GM03348 (cell line): ENCODE results near the gene ACTBL2.

Experiments used
- DNase-seq: peaks from one replicate; pipeline ENCODE4 v3.0.0; 2012; ENCODE audit warnings: low spot score

Gene ACTBL2

DNA sequence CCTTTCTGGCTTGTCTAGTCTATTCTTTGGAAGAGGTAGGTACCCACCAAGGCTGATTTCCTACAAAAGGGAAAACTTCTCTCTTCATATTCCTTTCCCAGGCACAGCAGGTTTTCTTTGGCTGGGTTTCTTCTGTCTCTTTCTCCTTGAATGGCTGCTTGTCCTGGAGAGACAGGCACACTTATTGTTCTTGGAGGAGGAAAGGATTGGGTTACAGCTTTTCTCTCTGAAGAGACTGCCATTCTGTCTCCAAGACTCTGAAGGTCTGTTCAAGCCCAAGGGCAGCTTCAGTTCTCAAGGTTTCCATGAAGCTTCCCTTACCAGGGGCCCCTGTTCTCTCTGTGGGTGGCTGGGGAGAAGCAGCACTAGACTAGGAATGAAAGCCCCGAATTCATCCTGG is 33.9 kb downstream of the ACTBL2 start:
- DNase-seq = no peak

- no peak for DNase-seq
These were observed 34.3 kb downstream of the ACTBL2 start for GRCh38 chr5:57448287-57448686.

- DNase-seq = peak; percentile 55
These were observed 35.0 kb downstream of the ACTBL2 start for GRCh38 chr5:57447658-57448057.

- DNase-seq = no peak
These were observed 35.6 kb downstream of the ACTBL2 start for GRCh38 chr5:57446966-57447365.

DNA sequence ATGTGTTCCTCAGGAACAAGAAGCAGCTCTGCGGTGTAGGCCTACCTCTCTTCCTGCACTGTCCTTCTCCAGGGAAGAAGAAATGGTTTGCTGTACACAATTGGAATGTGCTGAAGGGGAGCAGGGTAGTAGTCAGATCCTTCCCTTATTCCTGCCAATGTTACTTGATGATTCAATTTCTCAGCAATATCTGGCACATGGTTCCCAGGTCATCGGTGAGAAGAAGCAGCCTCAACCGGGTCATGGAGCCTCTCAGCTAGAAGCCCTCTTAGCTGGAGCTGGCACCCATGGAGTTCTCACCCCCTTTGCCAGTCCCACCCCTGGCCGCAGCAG is 36.9 kb downstream of the ACTBL2 start:
- peak; percentile 22 for DNase-seq

- DNase-seq = no peak
These were observed 37.5 kb downstream of the ACTBL2 start for GRCh38 chr5:57445006-57445704.

GRCh38 chr5:57442080-57442839 is 40.4 kb downstream of the ACTBL2 start:
- peak; percentile 85 for DNase-seq

GRCh38 chr5:57441557-57441956 is 41.1 kb downstream of the ACTBL2 start:
- DNase-seq = peak; percentile 86

GRCh38 chr5:57439601-57440000 is 43.0 kb downstream of the ACTBL2 start:
- DNase-seq = no peak

GRCh38 chr5:57437976-57438805 is 44.4 kb downstream of the ACTBL2 start:
- DNase-seq = no peak

DNA sequence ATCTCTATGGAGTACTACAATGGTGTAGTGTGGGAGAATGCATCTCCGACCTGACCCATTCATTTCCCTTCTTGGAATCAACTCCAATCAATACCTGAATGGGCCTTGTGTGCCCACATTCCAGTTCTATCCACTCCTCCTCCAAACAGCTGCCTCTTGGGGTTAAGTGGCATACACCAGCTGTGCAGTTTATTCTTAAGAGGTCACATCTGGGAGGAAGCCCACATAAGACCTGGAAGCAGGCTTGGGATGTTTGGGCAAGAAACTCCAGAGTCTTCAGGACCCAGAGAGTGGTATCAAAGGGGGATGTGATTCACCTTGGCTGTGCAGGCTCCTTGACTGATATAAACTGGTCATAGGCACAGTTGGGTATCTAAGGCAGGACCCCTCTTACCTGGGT is 46.0 kb downstream of the ACTBL2 start:
- no peak for DNase-seq

DNA sequence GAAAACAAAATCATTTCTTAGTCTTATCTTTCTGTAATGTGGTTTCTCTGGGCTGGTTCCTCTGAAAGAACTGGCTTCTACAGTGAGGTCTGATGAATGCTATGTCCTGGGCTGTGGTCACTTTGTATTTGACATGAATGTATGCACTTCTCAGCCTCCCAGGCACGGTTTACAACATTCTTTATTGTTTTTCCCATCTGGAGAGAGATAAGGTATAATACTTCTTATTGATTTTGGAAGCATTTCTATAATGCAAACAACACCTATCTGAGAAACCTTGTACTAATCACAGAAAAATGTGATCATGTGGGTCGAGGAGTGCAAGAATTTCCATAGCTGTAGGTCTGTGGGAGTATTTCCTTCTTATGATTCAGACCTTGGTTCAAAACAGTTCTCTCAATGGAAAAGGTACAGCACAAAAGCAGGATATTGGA is 46.9 kb downstream of the ACTBL2 start:
- peak; percentile 57 for DNase-seq

DNA sequence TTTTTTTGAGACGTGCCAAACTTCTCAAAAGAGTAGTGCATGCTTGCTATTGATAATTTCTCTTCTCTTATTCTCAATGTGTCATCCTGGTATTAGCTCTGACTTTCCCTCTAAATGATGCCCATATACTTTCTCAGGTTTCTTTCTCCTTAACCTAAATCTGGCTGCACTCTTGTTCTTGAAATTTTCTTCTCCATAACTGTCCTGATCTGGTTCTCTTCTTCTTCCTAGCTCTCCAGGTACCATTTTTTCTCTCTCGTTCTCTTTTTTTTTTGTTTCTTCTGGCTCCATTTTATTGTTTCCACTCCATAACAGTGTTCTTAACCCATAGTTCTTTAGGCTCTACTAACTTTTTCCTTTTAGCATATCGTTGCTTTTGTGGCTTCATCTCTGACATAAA is 47.9 kb downstream of the ACTBL2 start:
- no peak for DNase-seq

DNA sequence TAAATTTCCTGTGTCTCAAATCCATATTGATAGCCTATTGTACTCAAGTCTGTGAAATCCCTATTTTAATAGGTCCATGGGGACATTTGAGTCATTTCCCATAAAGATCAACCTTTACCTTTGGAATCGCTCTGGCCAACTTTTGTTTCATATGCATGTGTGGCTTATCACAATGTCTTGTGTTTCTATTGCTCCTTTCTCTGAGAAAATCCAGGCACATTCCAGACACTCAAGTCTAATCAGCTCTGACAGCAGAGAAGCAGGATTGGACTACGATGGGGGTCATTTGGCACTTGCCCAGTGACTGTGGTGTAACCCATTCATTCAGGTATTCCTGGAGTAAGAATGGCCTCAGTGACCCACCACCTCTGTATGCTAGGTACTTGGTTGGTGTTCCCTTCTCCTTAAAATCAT is 48.4 kb downstream of the ACTBL2 start:
- DNase-seq = no peak

GRCh38 chr5:57432876-57433275 is 49.7 kb downstream of the ACTBL2 start:
- no peak for DNase-seq

- no peak for DNase-seq
These were observed 50.9 kb downstream of the ACTBL2 start for GRCh38 chr5:57431759-57432158.
